ENCODE results near the gene C19orf85. TPM values are rescaled to one million over a fixed set of nuclear protein-coding genes. Genes with fewer than 3 reads are reported as not detected.

The C19orf85 gene
- total RNA-seq, 1 donor from 2014 or later, result not detected

- no peaks in the 10 kb centered on the region for H3K27me3 Mint-ChIP-seq (ENCODE audit: low read depth)
- H3K4me1 Mint-ChIP-seq (ENCODE audit: low read depth), result peaks cover 10% of the 10 kb centered on the region
- H3K36me3 Mint-ChIP-seq (ENCODE audit: low read depth), result peaks cover 4% of the 10 kb centered on the region
- no peaks in the 10 kb centered on the region for H3K9me3 Mint-ChIP-seq (ENCODE audit: low read depth)
- TF ChIP-seq, protein P1, sequence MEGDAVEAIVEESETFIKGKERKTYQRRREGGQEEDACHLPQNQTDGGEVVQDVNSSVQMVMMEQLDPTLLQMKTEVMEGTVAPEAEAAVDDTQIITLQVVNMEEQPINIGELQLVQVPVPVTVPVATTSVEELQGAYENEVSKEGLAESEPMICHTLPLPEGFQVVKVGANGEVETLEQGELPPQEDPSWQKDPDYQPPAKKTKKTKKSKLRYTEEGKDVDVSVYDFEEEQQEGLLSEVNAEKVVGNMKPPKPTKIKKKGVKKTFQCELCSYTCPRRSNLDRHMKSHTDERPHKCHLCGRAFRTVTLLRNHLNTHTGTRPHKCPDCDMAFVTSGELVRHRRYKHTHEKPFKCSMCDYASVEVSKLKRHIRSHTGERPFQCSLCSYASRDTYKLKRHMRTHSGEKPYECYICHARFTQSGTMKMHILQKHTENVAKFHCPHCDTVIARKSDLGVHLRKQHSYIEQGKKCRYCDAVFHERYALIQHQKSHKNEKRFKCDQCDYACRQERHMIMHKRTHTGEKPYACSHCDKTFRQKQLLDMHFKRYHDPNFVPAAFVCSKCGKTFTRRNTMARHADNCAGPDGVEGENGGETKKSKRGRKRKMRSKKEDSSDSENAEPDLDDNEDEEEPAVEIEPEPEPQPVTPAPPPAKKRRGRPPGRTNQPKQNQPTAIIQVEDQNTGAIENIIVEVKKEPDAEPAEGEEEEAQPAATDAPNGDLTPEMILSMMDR (IDR thresholded peaks at IDR 0.05), result no peak
- DNase-seq (ENCODE audit: low spot score), result no peak
- H3K4me3 Mint-ChIP-seq (ENCODE audit: unreplicated experiment), result no peak overlapping the region
- H3K27ac Mint-ChIP-seq (ENCODE audit: unreplicated experiment), result no peak overlapping the region
Measured at GRCh38 chr19:55495646-55496349, 31.2 kb upstream of the C19orf85 start.

DNA sequence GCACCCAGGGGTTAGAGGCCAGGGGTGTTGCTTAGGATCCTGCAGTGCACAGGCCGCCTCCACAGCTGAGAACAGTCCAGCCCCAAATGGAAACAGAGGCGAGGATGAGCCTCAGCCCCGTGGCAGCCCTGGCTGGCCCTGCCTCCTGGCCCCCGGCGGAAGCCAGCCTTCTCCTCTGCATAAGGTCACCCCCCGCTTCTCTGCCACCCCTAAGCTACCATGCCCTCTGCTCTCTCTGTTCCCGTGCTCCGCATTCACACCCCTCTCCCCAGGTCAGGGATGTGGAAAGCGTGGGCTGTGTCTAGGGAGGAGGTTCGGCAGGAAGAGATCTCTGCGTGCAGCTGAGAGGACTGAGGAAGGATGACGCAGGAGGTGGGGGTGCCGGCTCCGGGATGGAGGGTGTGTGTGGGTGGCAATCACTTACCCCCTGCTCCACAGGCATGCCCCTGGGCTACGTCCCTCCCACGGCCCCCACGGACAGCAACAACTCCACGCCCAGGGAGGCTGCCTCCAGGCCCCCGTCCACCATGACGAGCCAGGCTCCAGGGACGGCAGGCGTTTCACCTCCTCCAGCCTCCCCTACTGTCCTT lies 29.7 kb upstream of the C19orf85 start:
- Mint-ChIP-seq H3K4me1 (ENCODE audit: low read depth) (peaks cover 10% of the 10 kb centered on the region), H3K4me3 (ENCODE audit: unreplicated experiment) (no peak overlapping the region), H3K9me3 (ENCODE audit: low read depth) (no peaks in the 10 kb centered on the region), H3K36me3 (ENCODE audit: low read depth) (peaks cover 4% of the 10 kb centered on the region), H3K27me3 (ENCODE audit: low read depth) (no peaks in the 10 kb centered on the region), H3K27ac (ENCODE audit: unreplicated experiment) (no peak overlapping the region)
- DNase-seq (ENCODE audit: low spot score), result no peak
- TF ChIP-seq, protein P1 (IDR thresholded peaks at IDR 0.05), result no peak

- TF ChIP-seq, protein P1 (IDR thresholded peaks at IDR 0.05), result no peak
- no peaks in the 10 kb centered on the region for H3K27me3 Mint-ChIP-seq (ENCODE audit: low read depth)
- H3K9me3 Mint-ChIP-seq (ENCODE audit: low read depth), result no peaks in the 10 kb centered on the region
- no peak overlapping the region for H3K27ac Mint-ChIP-seq (ENCODE audit: unreplicated experiment)
- peaks cover 4% of the 10 kb centered on the region for H3K36me3 Mint-ChIP-seq (ENCODE audit: low read depth)
- peaks cover 10% of the 10 kb centered on the region for H3K4me1 Mint-ChIP-seq (ENCODE audit: low read depth)
- no peak overlapping the region for H3K4me3 Mint-ChIP-seq (ENCODE audit: unreplicated experiment)
- no peak for DNase-seq (ENCODE audit: low spot score)
Measured at GRCh38 chr19:55493645-55494171, 29.2 kb upstream of the C19orf85 start.

DNA sequence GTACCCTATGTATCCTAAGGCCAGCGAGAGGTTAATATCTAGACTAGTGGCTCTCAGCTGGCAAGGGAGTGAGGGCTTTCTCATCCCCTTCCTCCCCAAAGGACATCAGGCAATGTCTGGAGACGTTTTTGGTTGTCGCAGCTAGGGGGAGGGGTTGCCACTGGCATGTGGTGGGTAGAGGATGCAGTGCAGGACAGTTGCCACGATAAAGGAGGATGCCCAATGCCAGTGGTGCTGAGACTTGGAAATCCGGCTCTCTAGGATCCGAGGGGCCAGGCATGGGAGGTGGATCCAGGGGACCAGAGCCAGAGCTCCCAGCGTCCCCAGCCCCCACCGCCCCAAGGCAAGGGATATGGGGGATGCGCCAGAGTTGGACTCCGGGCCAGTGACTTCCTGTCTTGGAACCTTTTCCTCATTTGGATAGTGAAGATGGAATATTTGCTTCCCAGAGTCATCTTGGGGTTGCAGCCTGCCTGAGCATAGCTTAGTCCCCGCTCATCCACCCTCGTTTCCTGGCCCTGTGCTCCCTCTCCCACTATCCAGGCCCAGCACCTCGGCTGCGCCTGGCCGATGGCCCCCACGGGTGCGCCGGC lies 28.6 kb upstream of the C19orf85 start:
- DNase-seq (ENCODE audit: low spot score), result no peak
- no peaks in the 10 kb centered on the region for H3K27me3 Mint-ChIP-seq (ENCODE audit: low read depth)
- no peak overlapping the region for H3K4me3 Mint-ChIP-seq (ENCODE audit: unreplicated experiment)
- H3K9me3 Mint-ChIP-seq (ENCODE audit: low read depth), result no peaks in the 10 kb centered on the region
- peaks cover 13% of the 10 kb centered on the region for H3K4me1 Mint-ChIP-seq (ENCODE audit: low read depth)
- TF ChIP-seq, protein P1 (IDR thresholded peaks at IDR 0.05), result no peak
- H3K27ac Mint-ChIP-seq (ENCODE audit: unreplicated experiment), result no peak overlapping the region
- peaks cover 4% of the 10 kb centered on the region for H3K36me3 Mint-ChIP-seq (ENCODE audit: low read depth)

DNA sequence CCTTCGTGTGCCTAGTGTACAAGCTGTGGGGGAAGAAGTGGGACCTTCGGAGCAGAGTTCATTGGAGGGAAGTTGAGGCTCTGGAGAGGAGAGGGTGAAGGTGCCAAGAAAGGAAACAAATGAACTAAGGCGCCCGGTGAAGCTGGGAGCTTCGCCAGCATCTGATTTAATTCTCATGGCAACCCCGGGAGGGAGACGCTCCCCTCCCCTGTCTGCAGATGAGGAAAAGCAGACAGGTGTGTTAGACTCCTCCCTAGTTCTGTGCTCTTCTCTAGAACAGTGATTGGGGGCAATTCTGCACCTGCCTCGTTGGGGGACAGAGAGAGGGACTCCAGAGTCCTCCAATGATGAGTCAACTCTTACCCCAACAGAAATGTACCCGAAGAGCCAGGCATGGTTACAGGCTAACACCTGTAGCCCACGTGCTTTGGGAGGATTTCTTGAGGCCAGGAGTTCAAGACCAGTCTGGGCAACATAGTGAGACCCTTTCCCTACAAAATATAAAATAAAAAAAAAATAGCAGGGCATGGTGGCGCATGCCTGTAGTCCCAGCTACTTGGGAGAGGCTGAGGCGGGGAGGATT lies 27.9 kb upstream of the C19orf85 start:
- no peak for DNase-seq (ENCODE audit: low spot score)
- Mint-ChIP-seq H3K27ac (ENCODE audit: unreplicated experiment) (no peak overlapping the region), H3K9me3 (ENCODE audit: low read depth) (no peaks in the 10 kb centered on the region), H3K4me1 (ENCODE audit: low read depth) (peaks cover 18% of the 10 kb centered on the region), H3K27me3 (ENCODE audit: low read depth) (no peaks in the 10 kb centered on the region), H3K4me3 (ENCODE audit: unreplicated experiment) (no peak overlapping the region), H3K36me3 (ENCODE audit: low read depth) (peaks cover 3% of the 10 kb centered on the region)
- TF ChIP-seq, protein P1 (IDR thresholded peaks at IDR 0.05), result no peak
